Liver (tissue), 9 donors: ENCODE measurements around the gene RBMS3. TPM values are rescaled to one million over a fixed set of nuclear protein-coding genes. Genes with fewer than 3 reads are reported as not detected.

Source experiments
- DNase-seq: peaks from one replicate; pipeline ENCODE4 v3.0.0-alpha.2; 2017; ENCODE audit warnings: low spot score
- H3K27ac ChIP-seq, 2 donors: one replicate each; pipeline ENCODE4 v1.7.0; 2013; ENCODE audit warnings: inconsistent platforms in 2 of 2, low read length in 2 of 2, control low read depth in 1 of 2, low read depth in 1 of 2, mild to moderate bottlenecking in 1 of 2
- H3K27me3 ChIP-seq, 4 donors: one replicate each; pipeline versions ENCODE4 v1.6.1 to v1.7.0; 2013; ENCODE audit warnings: low read length in 3 of 4, inconsistent platforms in 1 of 4, mild to moderate bottlenecking in 1 of 4, moderate library complexity in 1 of 4; ENCODE audit not compliant: control insufficient read depth in 4 of 4, insufficient read depth in 4 of 4
- H3K36me3 ChIP-seq, 4 donors: one replicate each; pipeline versions ENCODE4 v1.6.1 to v1.7.0; 2013; ENCODE audit warnings: low read length in 3 of 4, mild to moderate bottlenecking in 3 of 4, low read depth in 1 of 4, moderate library complexity in 1 of 4; ENCODE audit not compliant: control insufficient read depth in 4 of 4, insufficient read depth in 3 of 4
- H3K4me1 ChIP-seq, 4 donors: one replicate each; pipeline versions ENCODE4 v1.6.1 to v1.7.0; 2013; ENCODE audit warnings: low read length in 3 of 4, mild to moderate bottlenecking in 3 of 4, moderate library complexity in 1 of 4; ENCODE audit not compliant: control insufficient read depth in 4 of 4, insufficient read depth in 4 of 4
- H3K4me3 ChIP-seq, 3 donors: one replicate each; pipeline versions ENCODE4 v1.6.1 to v1.7.0; 2013; ENCODE audit warnings: low read length in 3 of 3, control low read depth in 1 of 3, low read depth in 1 of 3, mild to moderate bottlenecking in 1 of 3
- H3K9ac ChIP-seq, 2 donors: one replicate each; pipeline ENCODE4 v1.7.0; 2013; ENCODE audit warnings: low read length in 2 of 2, mild to moderate bottlenecking in 2 of 2, moderate library complexity in 2 of 2, control low read depth in 1 of 2, low read depth in 1 of 2
- H3K9me3 ChIP-seq, 4 donors: one replicate each; pipeline versions ENCODE4 v1.6.1 to v1.7.0; 2013; ENCODE audit warnings: low read length in 3 of 4; ENCODE audit not compliant: control insufficient read depth in 4 of 4
- EGR1 ChIP-seq, 2 donors: IDR thresholded peaks; 2 replicates each; pipeline ENCODE4 v1.6.1; 2016 to 2018; ENCODE audit warnings: antibody characterized with exemption in 2 of 2, low read depth in 2 of 2
- GABPA ChIP-seq, 2 donors: IDR thresholded peaks in 1 of 2; conservative IDR thresholded peaks in 1 of 2; 2 replicates each; pipeline ENCODE4 v1.6.1; 2016; ENCODE audit warnings: antibody characterized with exemption in 2 of 2, mild to moderate bottlenecking in 1 of 2, moderate library complexity in 1 of 2
- HNF4A ChIP-seq, 2 donors: conservative IDR thresholded peaks; 2 replicates each; pipeline ENCODE4 v1.6.1; 2016; ENCODE audit warnings: antibody characterized with exemption in 2 of 2, mild to moderate bottlenecking in 2 of 2
- HNF4G ChIP-seq: IDR thresholded peaks from 2 replicates; pipeline ENCODE4 v1.6.1; 2016; ENCODE audit warnings: antibody characterized with exemption
- JUND ChIP-seq, 2 donors: IDR thresholded peaks; 2 replicates each; pipeline ENCODE4 v1.6.1; 2016; ENCODE audit warnings: antibody characterized with exemption in 2 of 2
- RAD21 ChIP-seq, 2 donors: IDR thresholded peaks; 2 replicates each; pipeline ENCODE4 v1.6.1; 2016; ENCODE audit warnings: antibody characterized with exemption in 2 of 2, mild to moderate bottlenecking in 2 of 2
- RXRA ChIP-seq, 2 donors: IDR thresholded peaks; 2 replicates each; pipeline ENCODE4 v1.6.1; 2017 to 2018; ENCODE audit warnings: antibody characterized with exemption in 2 of 2, mild to moderate bottlenecking in 1 of 2
- SP1 ChIP-seq: IDR thresholded peaks from 2 replicates; pipeline ENCODE4 v1.6.1; 2018; ENCODE audit warnings: antibody characterized with exemption, mild to moderate bottlenecking
- TAF1 ChIP-seq: conservative IDR thresholded peaks from 2 replicates; pipeline ENCODE4 v1.6.1; 2016; ENCODE audit warnings: antibody characterized with exemption, mild to moderate bottlenecking
- WGBS: extraction: QIAGEN DNeasy Blood & Tissue Kit; methylation state at CpG from one replicate; pipeline ENCODE4 v1.1.7; 2013; 5-methylcytosine and 5-hydroxymethylcytosine counted together
- polyA plus RNA-seq, 2 donors: library from polyadenylated mRNA; stranded (reverse) in 1 of 2; unstranded in 1 of 2; fragments of 200-250 nt in 1 of 2; fragments of >200 nt in 1 of 2; fragmentation: Nextera tagmentation in 1 of 2; extraction: Ambion mirVana in 1 of 2; gene quantifications; one replicate each; pipeline versions ENCODE4 v1.2.1 to v1.2.3, GENCODE V29; 2013 to 2015
- total RNA-seq, 2 donors: library from RNA; depleted of rRNA; stranded (reverse); fragments of >200 nt; gene quantifications; one replicate each; pipeline ENCODE4 v1.2.3, GENCODE V29; 2014
- TF ChIP-seq, protein P1 (sequence below): fragments of 150-350 bp; IDR thresholded peaks from 2 replicates; pipeline ENCODE4 v1.5.1; 2017; ENCODE audit warnings: improper control_type of control experiment, low read depth, low read length; ENCODE audit not compliant: missing input control
- TF ChIP-seq, protein P2 (sequence below): IDR thresholded peaks from 2 replicates; pipeline ENCODE4 v1.6.1; 2016; ENCODE audit warnings: antibody characterized with exemption, mild to moderate bottlenecking
- TF ChIP-seq, protein P3 (sequence below): IDR thresholded peaks from 2 replicates; pipeline ENCODE4 v1.6.1; 2016; ENCODE audit warnings: antibody characterized with exemption
- TF ChIP-seq, protein P4 (sequence below): IDR thresholded peaks from 2 replicates; pipeline ENCODE4 v1.6.1; 2016; ENCODE audit warnings: antibody characterized with exemption
- donor health status: healthy.
- donor health status: healthy.
- donor health status: healthy.
- donor health status: healthy.
- donor health status: healthy.

Gene RBMS3
- total and polyA plus RNA-seq, 4 donors: 1.2 to 14.9 (median 9.3) TPM

DNA sequence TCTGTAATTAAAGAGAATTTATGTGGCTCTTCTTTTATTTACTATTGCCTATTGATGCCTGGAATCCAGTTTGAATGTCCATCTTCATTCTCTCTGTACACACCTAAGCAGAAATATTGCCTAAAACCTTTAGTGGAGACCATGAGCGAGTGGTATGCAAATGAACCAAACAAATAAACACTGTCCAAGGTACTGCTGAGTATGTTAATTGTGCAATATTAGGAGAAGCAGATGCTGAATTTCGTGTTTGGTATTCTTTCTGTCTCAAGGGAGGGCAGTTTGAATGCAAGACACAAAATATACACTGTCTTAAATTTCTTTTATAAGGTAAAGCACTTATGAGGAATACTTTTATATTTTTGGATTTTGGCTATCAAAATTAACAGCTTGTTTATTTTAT lies 440.9 kb downstream of the RBMS3 start:
- Histone ChIP-seq H3K27me3 (no peaks in the 10 kb centered on the region), H3K27ac (no peak overlapping the region), H3K4me3 (no peak overlapping the region), H3K4me1 (no peaks in the 10 kb centered on the region), H3K9ac (no peak overlapping the region), H3K36me3 (no peaks in the 10 kb centered on the region), H3K9me3 (no peaks in the 10 kb centered on the region)
- DNase-seq: no peak
- WGBS: 55% methylated on average over 2 of the region's 2 CpGs
- TF ChIP-seq, protein P1, sequence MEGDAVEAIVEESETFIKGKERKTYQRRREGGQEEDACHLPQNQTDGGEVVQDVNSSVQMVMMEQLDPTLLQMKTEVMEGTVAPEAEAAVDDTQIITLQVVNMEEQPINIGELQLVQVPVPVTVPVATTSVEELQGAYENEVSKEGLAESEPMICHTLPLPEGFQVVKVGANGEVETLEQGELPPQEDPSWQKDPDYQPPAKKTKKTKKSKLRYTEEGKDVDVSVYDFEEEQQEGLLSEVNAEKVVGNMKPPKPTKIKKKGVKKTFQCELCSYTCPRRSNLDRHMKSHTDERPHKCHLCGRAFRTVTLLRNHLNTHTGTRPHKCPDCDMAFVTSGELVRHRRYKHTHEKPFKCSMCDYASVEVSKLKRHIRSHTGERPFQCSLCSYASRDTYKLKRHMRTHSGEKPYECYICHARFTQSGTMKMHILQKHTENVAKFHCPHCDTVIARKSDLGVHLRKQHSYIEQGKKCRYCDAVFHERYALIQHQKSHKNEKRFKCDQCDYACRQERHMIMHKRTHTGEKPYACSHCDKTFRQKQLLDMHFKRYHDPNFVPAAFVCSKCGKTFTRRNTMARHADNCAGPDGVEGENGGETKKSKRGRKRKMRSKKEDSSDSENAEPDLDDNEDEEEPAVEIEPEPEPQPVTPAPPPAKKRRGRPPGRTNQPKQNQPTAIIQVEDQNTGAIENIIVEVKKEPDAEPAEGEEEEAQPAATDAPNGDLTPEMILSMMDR: no peak
- no peak for TF ChIP-seq HNF4A (conservative IDR thresholded peaks at IDR 0.05)
- TF ChIP-seq JUND (IDR thresholded peaks at IDR 0.05): no peak
- TF ChIP-seq EGR1 (IDR thresholded peaks at IDR 0.05; ENCODE audit: low read depth in 2 of 2): no peak
- no peak for TF ChIP-seq GABPA (IDR thresholded peaks at IDR 0.05 in 1 of 2, conservative IDR thresholded peaks at IDR 0.05 in 1 of 2)
- TF ChIP-seq, protein P2, sequence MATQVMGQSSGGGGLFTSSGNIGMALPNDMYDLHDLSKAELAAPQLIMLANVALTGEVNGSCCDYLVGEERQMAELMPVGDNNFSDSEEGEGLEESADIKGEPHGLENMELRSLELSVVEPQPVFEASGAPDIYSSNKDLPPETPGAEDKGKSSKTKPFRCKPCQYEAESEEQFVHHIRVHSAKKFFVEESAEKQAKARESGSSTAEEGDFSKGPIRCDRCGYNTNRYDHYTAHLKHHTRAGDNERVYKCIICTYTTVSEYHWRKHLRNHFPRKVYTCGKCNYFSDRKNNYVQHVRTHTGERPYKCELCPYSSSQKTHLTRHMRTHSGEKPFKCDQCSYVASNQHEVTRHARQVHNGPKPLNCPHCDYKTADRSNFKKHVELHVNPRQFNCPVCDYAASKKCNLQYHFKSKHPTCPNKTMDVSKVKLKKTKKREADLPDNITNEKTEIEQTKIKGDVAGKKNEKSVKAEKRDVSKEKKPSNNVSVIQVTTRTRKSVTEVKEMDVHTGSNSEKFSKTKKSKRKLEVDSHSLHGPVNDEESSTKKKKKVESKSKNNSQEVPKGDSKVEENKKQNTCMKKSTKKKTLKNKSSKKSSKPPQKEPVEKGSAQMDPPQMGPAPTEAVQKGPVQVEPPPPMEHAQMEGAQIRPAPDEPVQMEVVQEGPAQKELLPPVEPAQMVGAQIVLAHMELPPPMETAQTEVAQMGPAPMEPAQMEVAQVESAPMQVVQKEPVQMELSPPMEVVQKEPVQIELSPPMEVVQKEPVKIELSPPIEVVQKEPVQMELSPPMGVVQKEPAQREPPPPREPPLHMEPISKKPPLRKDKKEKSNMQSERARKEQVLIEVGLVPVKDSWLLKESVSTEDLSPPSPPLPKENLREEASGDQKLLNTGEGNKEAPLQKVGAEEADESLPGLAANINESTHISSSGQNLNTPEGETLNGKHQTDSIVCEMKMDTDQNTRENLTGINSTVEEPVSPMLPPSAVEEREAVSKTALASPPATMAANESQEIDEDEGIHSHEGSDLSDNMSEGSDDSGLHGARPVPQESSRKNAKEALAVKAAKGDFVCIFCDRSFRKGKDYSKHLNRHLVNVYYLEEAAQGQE: peak; percentile 95
- no peak for TF ChIP-seq SP1

DNA sequence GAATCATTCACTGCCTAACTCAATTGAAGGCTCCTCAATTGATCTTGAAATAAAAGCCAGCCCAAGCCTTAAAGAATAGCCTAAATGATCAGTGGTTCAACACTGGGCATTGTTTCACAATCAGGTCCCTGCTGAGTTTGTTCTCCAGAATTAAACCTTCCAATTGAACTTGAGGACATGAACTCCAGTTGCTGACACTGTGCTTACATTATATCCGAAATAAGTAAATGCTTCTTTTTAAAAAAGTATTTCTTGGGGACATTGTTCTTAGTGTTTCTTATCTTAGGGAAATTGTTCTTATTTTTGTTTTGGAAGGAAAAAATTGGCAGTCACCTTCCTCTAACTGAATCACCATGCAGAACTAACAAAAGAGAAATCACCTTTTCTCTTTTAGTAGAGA lies 450.2 kb downstream of the RBMS3 start:
- H3K4me1 ChIP-seq: no peaks in the 10 kb centered on the region
- no peaks in the 10 kb centered on the region for H3K27me3 ChIP-seq
- H3K27ac ChIP-seq: no peak overlapping the region
- no peaks in the 10 kb centered on the region for H3K36me3 ChIP-seq
- no peak overlapping the region for H3K4me3 ChIP-seq
- no peak for DNase-seq
- no peaks in the 10 kb centered on the region for H3K9me3 ChIP-seq
- peak; percentile 56 to 62 for TF ChIP-seq RXRA (IDR thresholded peaks at IDR 0.05)
- no peak for TF ChIP-seq GABPA (IDR thresholded peaks at IDR 0.05 in 1 of 2, conservative IDR thresholded peaks at IDR 0.05 in 1 of 2)
- 22% methylated on average over 1 of the region's 1 CpG for WGBS
- H3K9ac ChIP-seq: no peak overlapping the region

DNA sequence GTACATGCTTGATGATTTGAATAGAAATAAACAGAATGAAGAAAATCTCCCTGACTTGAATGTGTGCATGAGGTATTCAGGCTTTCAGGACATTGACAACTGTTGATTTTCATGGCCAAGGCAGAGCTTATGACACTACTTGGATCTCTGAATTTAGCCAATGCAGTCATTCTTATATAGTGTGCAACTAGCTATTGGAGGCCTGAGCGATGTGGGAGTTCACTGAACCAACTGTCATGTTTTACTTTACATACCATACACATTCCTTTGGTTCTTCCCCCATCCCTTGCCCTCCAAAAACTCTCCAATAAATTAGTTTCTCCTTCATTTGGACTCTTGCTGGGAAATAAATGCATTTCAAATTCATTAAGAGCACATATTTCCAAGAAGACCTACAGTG lies 460.4 kb downstream of the RBMS3 start:
- H3K27ac ChIP-seq: no peak overlapping the region
- H3K9ac ChIP-seq: no peak overlapping the region
- 94% methylated on average over 1 of the region's 1 CpG for WGBS
- no peaks in the 10 kb centered on the region for H3K4me1 ChIP-seq
- no peaks in the 10 kb centered on the region for H3K36me3 ChIP-seq
- no peak overlapping the region for H3K4me3 ChIP-seq
- H3K27me3 ChIP-seq: no peaks in the 10 kb centered on the region
- no peaks in the 10 kb centered on the region for H3K9me3 ChIP-seq
- no peak for DNase-seq
- TF ChIP-seq JUND (IDR thresholded peaks at IDR 0.05) (no peak), RAD21 (IDR thresholded peaks at IDR 0.05) (no peak), TAF1 (no peak), HNF4G (no peak), HNF4A (conservative IDR thresholded peaks at IDR 0.05) (no peak), EGR1 (IDR thresholded peaks at IDR 0.05; ENCODE audit: low read depth in 2 of 2) (no peak), GABPA (IDR thresholded peaks at IDR 0.05 in 1 of 2, conservative IDR thresholded peaks at IDR 0.05 in 1 of 2) (no peak)
- TF ChIP-seq, protein P3, sequence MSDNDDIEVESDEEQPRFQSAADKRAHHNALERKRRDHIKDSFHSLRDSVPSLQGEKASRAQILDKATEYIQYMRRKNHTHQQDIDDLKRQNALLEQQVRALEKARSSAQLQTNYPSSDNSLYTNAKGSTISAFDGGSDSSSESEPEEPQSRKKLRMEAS: no peak
- TF ChIP-seq, protein P2: no peak
- TF ChIP-seq, protein P1: no peak
- TF ChIP-seq, protein P4, sequence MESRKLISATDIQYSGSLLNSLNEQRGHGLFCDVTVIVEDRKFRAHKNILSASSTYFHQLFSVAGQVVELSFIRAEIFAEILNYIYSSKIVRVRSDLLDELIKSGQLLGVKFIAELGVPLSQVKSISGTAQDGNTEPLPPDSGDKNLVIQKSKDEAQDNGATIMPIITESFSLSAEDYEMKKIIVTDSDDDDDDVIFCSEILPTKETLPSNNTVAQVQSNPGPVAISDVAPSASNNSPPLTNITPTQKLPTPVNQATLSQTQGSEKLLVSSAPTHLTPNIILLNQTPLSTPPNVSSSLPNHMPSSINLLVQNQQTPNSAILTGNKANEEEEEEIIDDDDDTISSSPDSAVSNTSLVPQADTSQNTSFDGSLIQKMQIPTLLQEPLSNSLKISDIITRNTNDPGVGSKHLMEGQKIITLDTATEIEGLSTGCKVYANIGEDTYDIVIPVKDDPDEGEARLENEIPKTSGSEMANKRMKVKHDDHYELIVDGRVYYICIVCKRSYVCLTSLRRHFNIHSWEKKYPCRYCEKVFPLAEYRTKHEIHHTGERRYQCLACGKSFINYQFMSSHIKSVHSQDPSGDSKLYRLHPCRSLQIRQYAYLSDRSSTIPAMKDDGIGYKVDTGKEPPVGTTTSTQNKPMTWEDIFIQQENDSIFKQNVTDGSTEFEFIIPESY: no peak
